ENCODE measurements around the gene CCDC167.
A peak's percentile ranks its signal among the peaks of the same experiment; 100 is the strongest.

Gene CCDC167

DNA sequence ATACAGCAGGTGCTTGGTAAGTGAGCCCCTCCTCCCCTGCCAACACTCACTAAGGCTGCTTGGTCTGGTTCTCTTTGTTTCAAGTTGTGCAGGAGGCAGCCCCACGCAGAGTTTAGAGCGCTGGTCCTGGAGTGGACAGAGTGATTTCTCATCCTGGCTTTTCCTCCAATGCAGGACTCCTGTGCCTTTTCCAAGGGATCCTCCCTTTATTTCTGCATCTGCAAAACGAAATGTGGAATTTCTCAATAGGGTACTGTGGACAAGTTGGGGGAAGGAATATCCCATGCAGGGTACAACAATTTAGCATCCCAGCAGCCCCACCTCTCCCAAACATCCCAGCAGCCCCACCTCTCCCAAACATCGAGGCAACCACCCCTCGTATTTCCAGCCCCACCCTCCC is 30.6 kb upstream of the CCDC167 start:
- DNase-seq (ENCODE audit: low spot score): no peak

DNA sequence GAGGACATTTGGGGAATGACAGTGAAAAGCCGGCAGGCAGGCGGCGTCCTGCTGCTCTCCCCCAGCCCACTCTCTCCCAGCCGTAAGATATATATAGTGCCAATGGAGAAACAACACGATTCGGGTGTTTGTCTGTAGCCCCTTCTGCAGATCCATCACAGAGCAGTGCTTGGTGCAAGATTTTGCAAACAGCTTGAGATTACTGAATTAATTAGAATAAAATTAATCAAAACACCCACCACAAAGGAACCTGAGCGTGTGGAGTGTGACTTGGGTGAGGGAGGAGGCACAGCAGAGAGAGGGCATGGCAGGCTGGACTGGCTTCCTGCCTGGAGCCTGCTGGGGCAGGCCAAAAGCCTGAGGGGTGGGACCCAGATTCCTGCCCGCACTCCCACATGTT is 28.8 kb upstream of the CCDC167 start:
- no peak for DNase-seq (ENCODE audit: low spot score)

DNA sequence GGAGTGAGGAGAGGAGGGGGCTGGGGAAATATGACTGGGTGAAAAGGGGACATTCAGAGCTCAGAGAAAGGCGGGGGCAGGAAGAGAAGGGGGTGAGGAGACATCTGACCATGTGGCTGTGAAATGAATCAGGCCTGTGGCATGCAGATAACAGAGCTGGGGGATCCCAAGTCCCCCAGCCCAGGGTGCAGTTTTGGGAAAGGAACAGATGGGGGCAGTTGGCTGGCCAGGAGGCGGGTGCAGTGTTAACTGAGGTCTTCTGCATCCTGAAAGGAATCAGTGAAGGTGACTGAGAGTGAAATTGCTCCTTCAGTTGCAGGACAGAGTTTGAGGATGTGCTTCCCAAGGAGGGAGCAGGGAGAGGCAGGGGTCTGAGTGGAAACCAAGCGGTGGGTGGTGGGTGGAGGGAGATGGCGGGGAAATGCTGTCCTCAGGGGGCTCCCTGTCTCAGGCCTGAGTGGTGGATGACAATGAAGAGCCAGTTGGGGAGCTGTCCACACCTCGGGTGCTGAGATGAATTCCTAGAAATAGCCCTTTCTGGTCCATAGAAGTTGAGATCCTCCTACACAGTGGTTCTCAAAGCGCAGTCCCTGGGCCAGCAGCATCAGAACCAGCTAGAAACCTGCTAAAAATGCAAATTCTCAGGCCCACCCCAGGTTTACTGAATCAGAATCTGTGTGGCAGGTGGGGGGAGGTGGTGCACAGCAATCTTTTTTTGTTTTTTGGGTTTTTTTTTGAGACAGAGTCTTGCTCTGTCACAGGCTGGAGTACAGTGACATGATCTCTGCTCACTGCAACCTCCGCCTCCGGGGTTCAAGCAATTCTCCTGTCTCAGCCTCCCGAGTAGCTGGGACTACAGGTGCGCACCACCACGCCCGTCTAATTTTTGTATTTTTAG is 26.0 kb upstream of the CCDC167 start:
- no peak for DNase-seq (ENCODE audit: low spot score)

DNA sequence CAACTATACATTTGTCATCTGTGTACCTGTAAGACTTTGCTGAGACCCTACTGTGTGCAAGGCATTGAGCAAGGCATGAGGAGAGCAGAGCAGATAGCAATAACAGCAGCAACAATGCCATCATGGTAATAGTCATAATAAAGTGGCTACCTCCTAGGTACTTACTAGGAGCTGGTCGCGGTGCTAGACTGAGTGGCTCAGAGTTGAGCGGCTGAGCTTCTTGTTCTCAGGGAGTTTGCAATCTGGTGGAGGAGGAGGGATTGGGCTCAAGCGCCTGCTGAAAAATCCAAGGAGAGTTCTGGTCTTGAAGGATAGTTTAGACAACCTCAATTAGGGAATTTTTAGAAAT is 25.3 kb upstream of the CCDC167 start:
- DNase-seq (ENCODE audit: low spot score): no peak

DNA sequence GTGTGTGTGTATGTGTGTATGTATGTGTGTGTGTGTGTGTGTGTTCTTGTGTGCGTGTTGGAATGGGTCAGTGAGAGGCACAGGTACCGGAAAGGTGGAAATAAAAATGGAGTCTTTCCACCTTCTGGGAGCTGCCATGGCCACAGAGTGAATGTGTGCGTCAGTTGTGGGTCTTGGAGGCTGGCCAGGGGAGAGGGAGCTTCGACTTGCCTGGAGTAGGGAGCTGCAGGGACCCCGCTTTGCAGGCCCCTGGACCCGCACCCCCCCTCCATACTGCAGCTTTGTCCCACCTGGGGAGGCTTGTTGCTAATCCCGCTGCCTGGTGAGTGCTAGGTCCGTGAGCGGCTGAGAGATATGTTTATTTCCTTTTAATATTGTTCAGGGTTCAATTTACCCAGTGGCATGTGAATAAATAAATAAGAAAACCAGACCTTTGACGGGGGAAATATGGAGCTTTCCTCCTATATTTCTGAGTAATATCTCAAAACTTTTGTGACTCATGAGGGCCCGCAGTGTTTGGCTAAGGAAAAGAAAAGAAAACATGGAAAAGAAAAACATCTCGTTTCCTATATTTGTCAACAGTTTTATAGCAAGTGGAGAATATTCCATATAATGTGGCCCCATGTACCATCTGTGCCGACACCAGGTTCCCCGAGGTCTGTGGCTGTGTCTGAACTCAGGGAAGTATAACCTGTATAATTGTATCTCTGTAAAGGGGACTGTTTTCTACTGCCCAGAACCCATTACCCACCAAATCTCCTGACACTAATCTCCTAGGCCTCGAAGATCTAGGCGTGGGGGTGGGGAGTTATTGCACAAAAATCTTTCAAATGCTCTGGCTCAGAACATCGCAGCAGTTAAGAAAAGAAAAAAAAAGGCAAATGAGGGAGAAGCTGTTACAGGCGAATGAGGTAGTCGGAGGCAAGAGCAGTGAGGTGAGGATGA is 24.6 kb upstream of the CCDC167 start:
- DNase-seq (ENCODE audit: low spot score): no peak

DNA sequence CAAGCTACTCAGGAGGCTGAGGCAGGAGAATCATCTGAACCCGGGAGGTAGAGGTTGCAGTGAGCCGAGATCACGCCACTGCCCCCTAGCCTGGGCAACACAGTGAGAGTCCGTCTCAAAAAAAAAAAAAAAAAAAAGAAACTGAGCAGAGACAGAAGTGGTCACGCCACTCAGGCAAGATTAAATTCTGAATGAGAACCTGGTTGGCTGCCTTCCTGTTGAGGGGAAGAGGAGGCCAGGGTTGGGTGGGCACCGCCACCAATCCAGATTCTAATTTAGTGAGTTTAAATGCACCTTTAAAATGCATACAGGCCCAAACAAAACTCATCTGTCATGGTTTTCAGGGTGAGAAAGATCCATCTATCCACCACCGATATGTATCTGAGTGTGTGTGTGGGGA is 23.7 kb upstream of the CCDC167 start:
- DNase-seq (ENCODE audit: low spot score): no peak

DNA sequence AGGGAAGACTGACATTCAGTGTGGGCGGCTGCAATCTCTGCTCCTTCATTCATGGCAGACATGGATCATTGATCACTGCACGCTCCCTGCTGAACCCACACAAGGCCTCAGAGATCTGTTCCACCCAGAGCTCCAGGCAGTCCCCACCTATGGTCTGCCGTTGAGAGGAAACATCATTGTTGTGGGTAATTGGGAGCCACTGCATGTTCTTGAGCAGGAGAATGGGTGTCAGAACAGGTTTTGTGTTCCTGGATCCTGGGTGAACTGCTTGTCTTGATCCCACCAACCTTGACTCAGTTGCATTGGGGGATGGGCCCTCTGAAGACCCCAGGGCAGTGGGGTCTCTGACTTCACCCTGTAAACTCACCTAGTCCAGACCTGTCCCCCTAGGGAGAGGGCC is 23.1 kb upstream of the CCDC167 start:
- DNase-seq (ENCODE audit: low spot score): no peak

DNA sequence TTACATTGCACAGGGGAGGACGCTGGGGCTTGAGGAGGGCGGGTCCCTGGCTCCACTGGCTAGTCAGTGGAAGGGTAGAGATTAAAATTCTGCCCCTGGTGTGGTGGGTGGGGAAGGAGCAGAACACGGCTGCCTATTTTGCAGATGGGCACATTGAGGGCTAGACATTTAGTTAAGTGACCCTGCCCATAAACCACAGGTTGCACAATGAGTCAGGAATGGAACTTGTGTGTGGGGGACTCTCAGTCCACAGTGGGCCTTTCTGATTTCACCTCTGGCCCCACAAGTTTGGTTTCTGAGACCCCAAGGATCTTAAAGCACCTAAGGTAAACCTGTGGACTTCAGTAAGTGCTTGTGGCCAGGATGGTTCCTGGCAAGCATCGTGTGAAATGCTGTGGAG is 22.0 kb upstream of the CCDC167 start:
- no peak for DNase-seq (ENCODE audit: low spot score)

DNA sequence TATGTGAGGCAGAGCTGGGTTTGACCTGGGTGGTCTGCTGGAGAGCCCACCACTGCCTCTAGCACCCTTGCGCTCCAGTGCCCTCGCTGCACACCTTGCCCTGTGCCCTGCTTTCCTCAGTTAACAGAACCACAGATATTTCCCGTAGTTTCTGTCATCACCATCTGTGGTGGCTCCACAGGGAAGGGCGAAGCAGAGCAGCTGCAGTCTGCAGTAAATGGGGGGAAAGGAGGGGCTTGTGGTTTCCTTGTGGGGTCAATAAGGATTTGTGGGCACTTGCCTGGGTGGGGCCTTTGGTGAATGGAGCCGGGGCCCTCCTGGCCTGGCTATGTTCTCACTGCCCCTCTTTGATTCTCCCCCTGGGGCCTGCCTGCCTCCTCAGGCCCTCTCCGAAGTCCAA is 21.2 kb upstream of the CCDC167 start:
- no peak for DNase-seq (ENCODE audit: low spot score)

DNA sequence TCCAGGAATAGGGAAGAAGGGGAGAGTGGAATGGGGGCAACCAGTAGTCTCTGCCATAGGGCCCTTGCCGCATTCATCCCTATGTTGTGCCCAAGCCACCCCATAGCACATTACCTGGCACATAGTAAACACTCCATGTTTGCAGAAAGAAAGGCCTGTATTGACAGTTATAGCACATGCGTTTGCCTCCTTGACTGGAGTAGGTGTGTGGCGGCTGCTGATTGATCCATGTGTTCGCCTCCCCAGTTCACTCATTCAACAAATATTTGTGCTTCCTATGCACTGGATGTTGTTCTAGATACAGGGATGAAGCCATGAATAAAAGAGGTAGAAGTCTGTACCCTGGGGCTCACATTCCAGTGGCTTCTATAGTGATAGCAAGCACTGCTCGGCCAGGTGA is 19.8 kb upstream of the CCDC167 start:
- no peak for DNase-seq (ENCODE audit: low spot score)

DNA sequence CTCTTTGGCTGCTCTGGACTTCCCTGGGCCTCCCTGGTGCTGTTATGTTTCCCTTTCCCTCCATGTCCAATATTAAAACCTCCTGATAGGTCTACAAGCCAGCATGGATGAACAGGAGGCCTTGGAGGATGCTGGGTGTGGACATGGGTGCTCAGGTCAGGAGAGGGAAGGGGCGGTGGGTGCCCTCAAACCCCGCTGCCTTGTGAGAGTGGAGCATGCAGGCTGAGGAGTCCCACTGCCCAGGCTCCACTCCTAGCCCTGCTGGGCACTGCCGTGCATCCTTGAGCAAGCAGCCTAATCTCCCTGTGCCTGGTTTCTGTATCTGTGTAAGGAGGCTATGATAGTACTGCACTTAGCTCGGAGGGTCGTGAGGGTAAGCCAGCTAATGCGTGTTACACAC is 18.4 kb upstream of the CCDC167 start:
- DNase-seq (ENCODE audit: low spot score): no peak

DNA sequence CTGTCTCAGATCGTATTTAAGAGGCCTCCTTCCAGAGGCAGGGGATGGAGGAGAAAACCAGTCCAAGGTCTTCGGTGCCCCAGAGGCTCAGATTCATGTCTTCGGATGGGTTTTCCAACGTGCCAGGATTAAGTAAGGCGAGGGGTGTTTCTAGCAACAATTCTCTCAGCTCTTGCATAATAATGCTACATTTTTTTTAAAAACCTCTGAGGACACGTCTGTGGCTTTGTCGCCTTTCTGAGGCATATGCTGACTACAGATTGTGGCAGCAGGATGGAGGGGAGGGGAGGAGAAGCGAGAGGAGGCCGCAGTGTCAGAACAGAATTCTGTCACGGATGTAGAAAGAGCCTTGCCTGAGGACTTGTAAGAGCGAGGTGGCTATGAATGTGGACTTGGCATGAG is 17.7 kb upstream of the CCDC167 start:
- peak; percentile 43 for DNase-seq (ENCODE audit: low spot score)

DNA sequence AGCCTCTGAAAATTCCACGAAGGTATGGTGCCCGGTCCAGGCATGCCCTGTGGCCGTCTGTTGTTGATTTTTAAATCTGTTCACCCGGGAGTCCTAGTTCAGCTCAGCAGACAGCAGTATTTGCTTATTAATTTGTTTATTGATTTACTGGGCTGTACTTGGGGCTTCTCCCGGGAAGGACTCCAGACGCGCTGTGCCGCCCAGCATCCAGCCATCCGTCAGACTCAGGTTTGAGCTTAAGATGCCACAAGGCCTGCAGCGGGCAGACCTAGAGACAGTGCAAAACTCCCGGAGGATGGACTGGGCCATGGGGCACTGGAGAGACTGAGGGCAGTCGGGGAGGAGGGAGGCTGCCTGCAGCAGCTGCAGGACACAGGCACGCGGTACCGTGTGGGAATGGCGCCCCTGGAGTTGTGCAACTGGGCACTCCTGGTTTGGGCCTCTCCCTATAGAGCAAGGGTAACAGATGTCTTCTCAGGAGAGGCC is 17.3 kb upstream of the CCDC167 start:
- DNase-seq (ENCODE audit: low spot score): no peak

DNA sequence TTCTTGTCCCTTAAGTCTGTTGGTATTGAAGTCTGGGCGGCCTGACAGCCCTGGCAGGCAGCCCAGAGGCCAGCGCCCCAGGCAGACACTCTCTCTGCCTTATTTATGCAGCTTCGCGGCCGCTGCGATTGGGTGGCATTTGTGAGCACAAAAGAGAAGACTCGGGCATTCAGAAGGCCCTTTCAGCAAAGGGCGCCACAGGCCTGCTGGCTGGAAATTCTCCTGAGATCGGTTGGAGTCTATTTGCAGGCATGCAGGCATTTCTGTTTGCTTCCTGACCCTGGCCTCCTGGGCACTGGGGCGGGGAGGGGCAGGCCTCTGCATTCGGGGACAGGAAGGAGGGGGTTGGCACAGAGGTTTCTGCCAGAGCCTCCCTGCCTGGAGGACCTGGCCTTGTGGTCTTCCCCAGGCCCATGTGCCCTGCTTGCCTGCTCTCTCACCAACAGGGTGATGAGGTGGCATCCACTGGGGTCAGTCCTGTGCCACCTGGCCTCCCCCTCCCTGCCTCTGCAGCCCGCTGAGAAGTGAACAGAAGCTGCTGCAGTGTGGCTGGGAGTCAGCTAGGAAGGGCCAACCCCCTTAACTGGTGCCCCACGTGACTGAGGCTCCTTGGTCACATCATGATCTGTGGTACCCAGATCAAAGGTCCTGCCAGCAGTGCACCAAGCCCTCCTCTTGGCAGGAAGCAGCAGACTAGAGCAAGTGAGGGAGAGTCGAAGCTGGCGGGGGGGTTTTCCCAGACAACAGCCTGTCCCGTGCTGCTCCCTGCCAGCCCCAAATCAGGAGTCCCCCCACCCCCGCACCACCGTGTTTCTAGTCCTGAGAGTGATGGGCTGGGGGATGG is 16.6 kb upstream of the CCDC167 start:
- DNase-seq (ENCODE audit: low spot score): peak; percentile 81

DNA sequence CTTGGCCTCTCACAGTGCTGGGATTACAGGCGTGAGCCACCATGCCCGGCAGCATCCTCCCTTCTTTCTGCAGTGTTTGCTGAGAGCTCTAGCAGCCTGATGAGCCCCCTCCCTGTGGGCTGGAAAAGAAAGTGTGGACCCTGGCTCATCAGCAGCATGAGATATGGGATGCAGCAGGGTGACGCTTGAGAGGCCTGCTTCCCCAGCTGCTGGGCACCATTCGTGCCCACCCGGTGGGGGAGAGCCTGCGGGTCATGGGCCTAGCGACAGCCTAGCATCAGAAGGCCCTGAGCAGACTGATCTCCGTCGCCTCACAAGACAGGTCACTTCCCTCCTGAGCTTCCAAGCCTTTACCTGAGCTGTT is 16.0 kb upstream of the CCDC167 start:
- no peak for DNase-seq (ENCODE audit: low spot score)

DNA sequence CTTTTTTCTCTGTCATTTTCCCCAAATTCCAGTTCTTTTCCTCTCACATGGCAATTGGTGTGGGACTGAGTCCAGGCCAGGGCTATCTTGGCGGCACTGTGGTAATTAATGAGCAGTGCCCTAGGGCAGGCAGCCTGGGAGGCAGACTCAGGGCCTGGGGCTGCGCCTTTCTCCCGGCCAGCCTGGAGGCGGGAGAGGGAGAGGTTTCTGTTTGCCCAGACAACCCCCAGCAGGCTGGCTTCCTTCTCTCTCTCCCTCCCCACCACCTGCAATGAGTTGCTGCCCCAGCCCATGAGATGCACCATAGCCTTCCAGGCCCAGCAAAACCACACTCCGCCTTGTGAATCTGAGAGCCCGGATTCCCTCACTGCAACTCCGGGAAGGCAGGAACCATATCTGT is 15.1 kb upstream of the CCDC167 start:
- DNase-seq (ENCODE audit: low spot score): peak; percentile 46

DNA sequence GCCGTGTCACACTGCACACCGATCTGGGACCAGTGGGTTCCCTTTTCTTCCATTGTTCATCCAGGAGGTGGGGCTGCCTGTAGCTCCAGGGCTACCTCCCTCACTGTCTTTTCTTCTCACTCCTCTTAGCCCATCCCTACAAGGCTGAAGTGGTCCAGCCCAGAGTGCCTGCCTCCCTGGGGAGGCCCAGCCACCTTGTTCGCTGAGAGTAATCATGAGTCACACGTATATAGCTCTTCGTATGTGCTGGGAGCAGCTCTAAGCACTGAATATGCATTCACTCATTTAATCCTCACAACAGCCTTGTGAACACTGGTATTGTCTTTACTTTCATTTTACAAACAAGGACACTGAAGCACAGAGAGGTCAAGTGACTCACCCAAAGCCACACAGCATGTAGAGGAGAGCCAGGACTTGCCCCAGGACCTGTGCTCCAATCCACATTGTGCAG is 14.7 kb upstream of the CCDC167 start:
- DNase-seq (ENCODE audit: low spot score): no peak

DNA sequence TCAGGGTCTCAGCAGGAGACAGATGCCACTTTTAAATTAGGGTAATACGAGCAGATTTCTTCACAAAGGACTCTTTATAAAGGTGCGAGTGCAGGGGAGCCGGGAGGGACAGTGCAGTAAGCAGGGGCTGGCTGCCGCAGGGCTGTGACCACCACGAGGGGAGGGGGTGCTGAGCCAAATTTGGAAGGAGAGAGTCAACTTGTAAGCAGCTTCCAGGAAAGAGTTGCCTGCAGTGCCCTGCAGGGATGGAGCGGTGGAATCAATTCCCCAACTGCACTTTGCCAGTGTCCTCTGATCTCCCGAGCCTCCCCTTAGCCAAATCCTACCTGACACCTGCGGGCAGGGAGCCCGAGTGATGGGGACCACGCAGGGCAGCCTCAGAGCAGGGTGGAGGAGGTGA is 13.9 kb upstream of the CCDC167 start:
- DNase-seq (ENCODE audit: low spot score): no peak

DNA sequence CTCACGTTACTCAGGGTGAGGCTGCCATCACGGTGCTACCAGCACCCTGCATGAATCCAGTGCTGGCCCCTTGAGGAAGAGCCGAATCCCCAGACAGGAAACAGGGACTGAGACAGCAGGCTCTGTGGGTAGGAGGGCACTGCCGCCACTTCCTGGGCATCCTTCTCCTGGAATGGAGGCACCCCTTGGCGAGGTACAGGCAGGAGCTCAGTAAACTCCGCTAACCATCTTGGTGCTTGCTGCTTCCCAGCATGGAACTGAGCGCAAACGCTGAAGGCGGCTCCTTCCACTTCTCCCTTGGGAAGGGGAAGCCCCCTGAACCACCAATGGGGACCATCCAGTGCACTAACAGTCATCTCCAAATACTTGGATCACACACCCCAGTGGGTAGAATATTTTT is 13.5 kb upstream of the CCDC167 start:
- DNase-seq (ENCODE audit: low spot score): no peak

DNA sequence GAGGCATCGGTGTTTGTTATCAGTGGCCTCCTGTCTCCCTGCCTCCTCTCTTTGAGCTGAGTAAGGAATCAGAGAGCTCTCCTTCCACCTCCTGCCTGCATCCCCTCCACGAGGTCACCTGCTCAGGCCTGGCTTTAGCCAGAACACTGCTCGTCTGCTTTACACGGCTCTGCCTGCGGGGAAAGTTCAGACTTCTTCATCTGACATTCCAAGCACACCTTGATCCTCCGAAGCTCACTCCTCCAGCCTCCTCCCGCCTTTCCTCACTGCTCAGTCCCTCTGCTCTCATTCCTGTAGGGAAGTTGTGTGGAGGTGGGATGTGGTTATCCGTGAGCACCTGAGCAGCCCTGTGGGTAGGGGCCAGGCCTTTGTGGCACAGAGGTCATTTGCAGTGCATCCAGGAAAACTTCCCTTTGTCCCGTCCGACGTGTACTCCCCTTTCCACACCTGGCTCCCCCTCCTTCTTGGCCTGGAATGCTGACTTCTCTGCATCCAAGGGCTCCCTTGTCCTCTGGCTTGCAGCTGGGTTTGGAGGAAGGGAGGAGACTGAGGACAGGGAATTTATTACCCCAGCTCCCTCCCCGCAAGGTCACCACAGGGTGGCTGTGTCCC is 12.8 kb upstream of the CCDC167 start:
- no peak for DNase-seq (ENCODE audit: low spot score)

DNA sequence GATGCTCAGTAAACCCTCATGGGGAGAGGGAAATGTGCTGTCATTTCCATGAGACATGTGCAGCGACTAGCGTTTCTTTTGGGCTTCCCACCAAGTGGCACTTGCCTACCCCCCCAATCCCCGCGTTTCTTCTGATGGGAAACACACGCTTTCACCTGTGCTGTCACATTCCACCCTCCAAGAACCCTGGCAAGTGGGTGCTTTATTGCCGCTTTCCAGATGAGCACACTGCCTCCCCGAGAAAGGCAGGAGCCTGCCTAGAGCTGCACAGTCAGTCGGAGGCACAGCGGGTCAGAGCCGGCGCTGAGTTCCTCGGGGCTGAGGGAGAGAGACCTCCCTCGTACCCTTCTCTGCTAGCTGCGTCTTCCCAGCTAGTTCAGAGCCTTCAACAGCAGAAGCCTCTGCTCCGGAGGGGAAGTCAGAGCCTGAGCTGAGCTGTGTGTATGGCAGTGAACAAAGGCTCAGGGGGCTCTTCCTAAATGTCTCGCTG is 12.3 kb upstream of the CCDC167 start:
- no peak for DNase-seq (ENCODE audit: low spot score)
